Ureter (tissue), 1 donor: ENCODE measurements around the gene RAD18. TPM values are rescaled to one million over a fixed set of nuclear protein-coding genes. Genes with fewer than 3 reads are reported as not detected.

ENCODE experiments used
- DNase-seq: peaks from one replicate; pipeline ENCODE4 v3.0.0-alpha.2; 2020; ENCODE audit warnings: low spot score
- total RNA-seq: library from RNA; stranded (reverse); gene quantifications from one replicate; pipeline ENCODE4 v1.2.4, GENCODE V29; 2023
- donor health status: DM: yes; HTN: yes; CAD: no.

Gene RAD18
- total RNA-seq, 1 donor from 2014 or later = 9.4 TPM

DNA sequence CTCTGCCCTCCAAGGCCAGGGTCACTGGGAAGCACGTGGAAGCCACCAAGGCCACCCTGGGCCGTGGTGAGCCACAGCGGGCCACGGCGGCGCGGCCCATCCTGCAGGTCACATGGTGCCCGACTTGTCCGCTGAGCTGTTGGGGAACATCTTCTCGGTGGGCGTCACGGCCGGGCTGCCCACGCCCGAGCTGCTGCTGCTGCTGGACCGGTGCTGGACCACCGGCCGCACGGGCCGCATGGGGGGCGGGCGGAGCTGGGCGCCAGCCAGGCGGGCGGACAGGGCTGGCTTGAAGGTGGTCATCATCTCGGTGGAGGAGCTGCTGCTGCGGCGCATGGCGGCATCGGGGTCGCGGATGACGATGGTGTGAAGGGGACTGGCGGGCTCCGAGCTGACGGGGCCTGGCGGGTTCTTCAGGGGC lies 22.1 kb upstream of the RAD18 start:
- DNase-seq = peak; percentile 37

DNA sequence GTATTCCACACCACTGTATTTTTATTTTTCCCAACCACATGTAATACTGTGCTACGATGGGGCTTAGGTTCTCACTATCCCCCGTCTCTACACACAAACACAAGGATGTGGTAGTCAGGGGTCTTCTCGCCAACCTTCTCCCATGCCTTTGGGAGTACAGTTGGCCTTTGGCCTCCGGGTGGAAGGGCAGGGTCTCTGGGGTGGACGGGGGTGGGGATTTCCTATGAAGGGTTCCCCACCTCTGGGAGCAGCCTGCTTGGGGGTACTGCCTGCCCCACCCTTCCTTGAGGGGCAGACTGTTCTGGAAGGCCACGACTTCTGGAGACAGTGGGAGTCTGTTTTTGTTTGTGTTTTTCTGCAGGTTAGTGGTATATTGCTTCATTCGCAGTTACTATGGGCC lies 21.3 kb upstream of the RAD18 start:
- peak; percentile 33 for DNase-seq

DNA sequence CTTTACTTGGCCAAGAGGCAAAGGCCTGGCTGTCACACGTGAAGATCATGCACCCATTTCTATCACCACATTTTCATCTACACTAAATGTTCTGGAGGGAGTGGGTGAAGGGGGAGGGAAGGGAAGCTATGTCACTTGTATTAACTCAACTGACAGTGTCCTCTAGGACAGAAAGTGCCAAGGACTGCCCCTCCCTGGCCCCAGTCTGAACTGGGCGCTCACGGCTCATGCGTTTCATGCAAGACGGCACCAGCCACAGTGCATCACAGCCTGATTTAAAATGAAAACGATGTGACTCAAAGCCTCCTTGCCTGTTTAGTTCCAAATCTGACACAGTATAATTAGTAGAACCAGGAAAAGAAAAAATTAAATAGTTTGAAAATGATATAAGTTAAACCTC lies 20.8 kb upstream of the RAD18 start:
- peak; percentile 30 for DNase-seq

DNA sequence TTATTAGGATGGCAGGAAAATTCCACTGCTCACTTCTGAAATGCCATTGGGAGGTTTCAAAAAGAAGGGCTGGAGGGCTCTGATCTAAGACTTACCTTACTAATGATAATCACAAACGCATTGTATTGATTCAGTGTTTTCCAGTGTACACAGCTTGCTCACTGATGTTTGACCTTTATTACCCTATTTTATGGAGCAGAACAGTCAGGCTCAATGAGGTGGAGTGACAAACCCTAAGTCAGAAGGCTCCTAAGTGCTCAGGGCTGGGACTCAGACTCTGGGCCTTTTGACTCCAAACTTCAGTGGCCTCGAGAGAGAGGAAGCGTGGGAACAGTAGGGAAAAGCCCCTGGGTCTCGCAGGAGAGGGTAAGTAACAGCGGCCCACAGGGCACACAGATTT lies 20.3 kb upstream of the RAD18 start:
- no peak for DNase-seq

DNA sequence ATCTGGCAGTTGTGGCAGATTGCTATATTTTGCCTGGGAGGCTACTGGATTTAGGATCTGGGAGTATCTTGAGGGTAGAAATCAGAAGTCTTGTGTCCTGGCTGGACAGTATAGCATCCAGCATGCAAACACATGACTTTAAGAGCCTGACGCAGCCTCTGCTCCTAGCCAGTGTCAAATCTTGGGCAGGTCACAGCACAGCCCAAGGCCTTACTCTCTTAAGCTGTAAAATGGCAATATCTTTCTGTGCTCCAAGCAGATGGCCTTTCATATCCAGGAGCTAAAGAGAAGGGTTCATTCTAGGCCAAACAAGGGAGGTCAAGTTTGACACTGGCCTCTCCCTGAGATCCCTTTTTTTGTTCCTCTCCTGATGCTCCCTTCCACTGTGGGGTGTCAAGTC lies 19.8 kb upstream of the RAD18 start:
- peak; percentile 29 for DNase-seq

DNA sequence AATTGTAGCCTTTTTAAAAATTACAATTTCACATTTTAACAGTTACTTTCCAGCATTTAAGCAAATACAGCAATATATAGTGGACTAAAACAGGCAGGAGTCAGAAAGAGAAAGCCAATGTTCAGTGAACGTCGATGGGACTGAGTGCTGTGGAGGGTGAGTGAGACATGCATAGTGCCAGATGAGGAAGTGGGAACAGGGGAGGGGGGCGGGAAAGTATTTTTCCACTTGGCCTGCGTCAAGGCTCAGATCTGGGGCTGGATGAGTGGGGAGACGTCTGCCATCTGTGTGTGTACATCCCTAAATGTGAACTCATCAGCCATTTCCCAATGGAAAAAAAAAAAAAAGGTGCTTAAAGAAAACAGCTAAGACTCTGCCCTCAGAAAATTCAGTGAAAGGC lies 19.2 kb upstream of the RAD18 start:
- peak; percentile 34 for DNase-seq

DNA sequence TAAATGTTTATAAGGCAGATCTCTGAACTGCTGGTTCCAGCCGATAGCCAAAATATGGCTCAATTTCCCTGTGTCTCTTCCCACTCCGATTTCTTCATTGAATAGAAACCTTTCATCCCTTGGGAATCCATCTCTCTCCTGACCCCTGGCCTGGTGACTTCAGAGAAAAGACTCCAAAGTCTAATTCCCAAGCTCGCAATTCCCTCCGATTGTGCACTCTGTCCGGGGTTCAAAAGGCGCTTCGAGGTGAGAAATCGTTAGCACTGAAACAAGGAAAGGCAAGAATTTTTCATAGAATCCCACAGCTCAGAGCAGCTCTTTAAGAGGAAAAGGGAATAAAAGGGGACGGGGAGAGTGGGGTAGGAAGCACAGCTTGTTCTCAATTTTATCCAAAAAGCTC lies 18.4 kb upstream of the RAD18 start:
- DNase-seq = peak; percentile 23

DNA sequence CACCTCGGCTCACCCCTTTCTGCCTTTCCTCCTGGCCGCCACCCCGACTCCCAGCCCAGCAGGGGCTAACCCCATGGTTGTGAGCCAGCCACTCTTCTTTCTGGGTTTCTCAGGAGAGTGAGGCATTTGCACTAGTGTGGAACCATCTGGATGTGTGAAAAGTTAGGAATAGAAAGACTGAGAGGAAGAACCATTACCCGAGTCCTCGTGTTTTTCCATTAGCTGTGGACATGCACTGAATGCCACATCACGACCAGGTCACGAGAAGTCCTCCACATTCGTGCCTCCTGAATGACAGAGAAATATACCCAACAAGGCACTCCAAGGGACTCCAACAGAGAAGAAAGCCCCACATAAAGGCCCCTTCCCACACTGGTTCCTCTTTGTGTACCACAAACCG lies 18.0 kb upstream of the RAD18 start:
- DNase-seq = no peak

DNA sequence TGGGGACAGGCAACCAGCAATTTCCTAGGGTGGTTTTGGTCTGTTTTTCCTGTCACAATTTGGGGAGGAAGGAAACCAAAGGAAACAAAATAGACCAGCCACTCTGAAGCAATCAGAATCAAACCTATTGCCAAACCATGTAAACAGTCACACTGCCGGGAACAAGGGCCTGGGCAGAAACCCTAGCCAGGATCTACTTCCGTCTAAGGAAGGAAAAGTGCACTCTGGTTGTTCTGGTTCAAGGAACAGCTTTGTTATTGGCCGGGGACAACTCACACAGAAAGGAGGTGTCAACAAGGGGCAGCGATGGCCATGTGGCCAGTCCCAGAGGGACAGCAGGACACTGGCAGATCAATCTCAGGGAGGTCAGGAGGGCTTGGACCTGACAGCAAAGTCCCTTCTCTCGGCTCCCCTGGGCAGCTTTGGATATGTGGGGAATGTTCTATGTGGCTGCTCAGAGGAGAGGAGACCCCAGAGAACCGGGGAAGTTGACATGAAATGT lies 17.5 kb upstream of the RAD18 start:
- DNase-seq = peak; percentile 35

DNA sequence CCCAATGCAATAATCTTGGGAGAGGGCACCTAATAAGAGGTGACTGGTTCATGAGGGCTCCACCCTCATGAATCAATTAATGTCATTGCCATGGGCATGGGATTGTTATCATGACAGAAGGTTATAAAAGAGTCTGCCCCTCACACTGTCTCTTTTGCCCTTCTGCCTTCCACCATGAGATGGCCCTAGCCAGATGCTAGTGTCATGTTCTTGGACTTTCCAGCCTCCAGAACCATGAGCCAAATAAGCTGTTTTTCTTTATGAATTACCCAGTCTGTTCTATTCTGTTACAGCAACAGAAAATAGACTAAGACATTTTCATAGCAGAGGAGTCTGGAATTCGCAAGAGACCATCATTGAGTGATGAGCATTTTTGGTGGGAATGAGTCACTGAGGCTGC lies 16.0 kb upstream of the RAD18 start:
- no peak for DNase-seq

DNA sequence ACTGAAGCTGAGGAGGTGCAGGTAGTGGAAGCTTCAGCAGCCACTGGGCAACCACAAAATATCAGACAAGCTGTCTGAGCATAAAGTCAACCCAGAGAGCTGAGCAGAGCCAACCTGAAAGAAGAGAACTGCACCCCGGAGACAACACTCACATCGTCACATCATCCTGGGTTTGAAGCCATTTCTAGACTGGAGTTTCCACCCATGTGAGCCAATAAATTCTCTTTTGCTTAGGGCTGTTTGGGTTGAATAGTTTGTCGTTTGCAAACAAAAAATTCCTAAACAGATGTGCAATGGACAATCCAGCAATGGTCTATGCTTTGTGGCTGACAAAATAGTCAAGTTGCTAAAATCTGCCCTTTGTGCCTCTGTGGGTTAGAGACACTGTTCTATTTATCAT lies 15.3 kb upstream of the RAD18 start:
- no peak for DNase-seq

DNA sequence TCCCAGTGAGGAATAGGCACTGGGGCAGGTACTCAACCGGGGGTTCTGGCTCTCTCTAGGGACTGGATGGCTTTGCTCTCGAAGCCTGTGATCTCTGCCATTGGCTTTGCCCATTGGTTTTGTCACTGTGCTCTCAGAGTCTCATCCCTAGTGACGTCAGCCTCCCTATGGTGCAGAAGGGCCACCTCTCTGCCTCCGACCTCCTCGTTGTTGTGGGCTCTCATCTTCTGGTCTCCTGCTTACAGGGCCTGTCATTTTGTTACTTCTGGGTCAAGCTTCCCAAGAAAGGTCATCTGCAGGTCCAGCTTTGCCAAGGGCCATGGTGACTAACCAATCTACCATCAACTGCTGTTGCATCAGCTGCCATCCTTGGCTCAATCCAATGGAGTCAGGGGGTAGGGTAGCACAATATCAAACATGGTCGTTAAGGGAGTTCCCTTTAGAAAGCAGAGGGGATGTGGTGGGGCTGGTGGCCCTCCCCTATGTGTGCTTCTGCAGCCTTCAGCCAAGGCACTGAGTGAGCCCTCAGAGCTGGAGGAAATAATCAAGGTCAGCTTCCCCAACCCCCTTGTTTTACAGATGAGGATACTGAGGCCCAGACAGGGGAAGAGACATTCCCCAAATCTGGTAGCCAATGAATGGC lies 13.4 kb upstream of the RAD18 start:
- no peak for DNase-seq

DNA sequence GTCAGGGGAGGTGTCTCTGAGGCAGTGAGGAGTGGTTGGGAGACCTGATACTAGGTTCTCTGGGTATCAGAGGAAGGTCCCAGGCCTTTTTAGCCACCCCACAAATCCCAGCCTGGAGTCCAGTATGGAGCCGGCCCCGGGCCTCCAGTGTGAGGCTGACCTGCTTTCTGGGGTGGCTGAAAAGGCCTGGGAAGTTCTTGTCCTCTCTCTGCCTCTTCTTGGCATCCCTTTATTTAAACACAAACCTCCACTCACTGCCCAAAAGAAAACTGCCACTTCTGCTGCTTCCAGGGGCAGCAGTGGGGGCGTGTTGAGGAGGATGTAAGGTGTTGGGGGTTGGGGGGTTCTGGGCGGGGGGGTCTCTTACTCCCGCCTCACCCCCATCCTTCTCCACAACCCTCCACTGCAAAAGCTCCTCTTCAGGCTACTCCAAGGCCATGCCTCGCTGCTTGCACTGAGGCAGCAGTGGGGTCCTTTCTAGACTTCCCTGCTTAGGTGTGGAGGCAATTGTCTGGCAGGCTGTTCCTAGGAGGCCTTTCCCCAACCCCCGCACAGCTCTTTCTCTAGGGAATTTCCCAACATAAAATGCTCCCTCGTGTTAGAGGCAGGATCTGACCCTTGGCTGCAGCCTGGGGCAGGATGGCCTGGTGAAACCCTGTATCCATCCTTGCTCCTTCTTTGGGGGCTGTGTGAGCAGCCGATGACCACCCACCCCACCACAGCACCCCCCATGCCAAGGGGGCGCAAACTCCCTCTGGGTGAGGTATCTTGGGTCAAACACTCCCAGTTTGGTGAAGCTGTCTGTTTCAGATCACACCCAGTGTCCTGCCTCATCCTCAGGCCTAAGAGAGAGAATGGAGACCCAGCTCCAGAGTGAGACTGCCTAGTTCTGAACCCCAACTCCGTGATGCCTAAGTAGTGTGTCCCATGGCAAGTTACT lies 12.1 kb upstream of the RAD18 start:
- no peak for DNase-seq

DNA sequence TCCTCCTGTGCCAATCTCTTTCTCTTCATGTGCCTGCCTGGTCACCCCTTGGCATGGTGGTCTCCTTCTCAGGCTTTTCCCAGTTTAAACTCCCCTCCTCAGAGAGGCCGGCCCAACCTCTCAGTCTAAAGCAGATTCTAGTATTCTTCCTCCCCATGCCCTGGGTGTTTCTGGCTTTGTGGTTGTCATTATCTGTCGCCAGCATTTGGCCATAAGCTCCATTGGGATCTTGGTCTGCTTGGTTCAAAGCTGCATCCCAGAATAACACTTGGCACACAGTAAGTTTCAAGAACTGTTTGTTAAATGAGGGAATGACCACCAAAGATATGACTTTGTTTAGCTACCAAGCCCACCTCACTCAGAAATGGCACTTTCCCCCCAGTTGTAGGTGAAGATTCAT lies 11.2 kb upstream of the RAD18 start:
- DNase-seq = no peak

DNA sequence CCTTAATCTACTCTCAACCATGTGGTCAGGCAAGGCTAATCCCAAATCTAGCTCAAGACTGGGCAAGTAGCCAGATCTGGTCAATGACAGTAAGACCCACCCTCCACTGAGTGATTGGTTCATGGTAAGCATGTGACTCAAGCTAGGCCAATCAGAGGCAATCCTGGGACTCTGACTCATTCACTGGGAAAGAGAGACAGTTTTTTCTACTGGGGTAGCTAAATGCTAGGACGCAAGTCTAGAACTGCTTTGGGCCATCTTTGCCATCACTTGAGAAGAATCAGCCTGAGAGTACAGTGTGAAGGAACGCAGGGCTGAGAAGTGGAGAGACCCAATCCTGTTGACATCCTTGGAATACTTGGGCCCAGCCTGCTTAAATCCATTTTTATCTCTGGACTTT lies 9.4 kb upstream of the RAD18 start:
- no peak for DNase-seq

DNA sequence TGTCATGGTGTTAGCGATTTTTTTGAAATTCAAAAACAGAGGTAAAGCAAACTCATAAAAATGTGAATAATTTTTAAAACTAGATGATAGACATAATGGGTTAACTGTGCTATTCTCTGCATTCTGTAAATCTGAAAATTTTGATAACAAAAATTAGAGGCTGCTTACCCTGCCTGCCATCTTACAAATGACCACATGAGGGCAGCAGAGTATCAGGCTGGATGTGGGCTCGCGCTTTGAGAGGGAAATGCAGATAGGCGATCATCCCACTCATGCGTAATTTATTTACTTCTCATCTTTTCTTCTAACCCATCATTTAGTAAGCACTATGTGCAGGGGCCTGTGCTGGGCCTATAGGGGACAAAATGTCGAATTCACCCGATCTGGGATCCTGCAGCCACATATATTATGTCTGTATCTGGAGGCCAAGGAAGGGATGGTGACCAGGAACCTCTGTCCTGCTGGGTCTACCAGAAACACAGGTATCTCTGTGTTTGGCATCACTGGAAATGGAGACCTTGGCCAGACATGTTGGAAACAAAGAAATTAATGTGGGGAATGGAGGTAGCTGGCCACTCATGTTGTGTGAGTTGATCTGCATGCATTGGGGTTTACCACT lies 7.8 kb upstream of the RAD18 start:
- peak; percentile 72 for DNase-seq

DNA sequence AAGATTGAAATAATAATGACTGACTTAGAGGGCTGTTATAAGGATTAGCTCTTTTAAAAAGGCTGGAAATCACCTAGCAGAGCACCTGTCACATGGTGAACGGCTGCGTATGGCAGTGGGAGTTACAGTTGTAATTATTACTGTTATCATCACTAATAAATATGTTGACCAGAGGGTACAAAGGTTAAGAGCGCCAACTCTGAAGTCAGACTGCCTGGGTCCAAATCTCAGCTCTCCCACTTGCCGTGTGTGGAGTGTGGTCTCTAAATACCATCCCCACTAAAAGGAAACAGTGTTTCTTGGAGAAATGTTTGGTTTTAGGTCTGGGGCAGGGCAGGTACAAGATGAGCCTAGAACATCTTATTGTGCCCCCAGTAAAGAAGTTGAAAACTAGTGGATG lies 6.0 kb upstream of the RAD18 start:
- no peak for DNase-seq

DNA sequence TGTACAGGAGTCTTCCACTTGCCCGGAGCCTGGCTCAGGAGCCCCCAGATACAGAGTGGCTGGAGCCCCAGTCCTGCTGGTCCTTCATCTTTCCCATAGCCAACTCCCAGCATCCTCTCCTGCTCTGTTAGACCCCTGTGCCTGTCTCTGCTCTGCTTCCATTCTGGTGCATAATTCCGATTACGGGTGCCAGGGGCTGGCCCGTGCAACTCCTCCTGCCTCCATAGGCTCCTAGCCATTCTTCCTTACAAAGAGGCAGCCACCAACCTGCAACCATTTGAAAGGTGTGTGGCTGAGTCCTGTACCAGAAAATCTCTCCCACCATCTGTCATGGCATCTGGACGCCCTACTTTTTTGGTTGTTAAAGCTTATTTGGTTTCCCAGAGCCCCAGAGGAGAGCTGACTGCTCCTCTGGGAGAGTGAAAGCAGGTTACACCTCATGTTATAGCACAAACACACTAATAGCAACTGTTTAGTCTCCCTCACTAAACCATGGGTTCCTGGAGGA lies 5.2 kb upstream of the RAD18 start:
- DNase-seq = no peak

DNA sequence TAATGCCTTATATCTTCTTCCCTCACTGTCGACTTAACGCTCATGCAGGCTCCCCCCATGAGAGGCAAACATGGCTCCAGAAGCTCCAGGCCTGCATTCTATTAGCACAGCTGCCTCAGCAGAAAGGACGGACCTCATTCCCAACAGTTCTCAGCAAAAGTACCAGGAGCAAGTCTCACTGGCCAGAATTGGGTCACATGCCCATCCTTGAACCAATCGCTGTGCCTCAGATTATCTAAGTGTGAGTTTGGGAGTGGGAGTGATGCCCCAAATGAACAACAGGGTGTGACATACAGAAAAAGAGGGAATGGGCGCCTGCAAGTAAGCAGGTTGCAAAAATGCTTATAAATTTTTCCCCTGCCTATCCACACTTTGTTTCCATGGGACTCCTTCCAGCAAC lies 4.3 kb upstream of the RAD18 start:
- DNase-seq = no peak

DNA sequence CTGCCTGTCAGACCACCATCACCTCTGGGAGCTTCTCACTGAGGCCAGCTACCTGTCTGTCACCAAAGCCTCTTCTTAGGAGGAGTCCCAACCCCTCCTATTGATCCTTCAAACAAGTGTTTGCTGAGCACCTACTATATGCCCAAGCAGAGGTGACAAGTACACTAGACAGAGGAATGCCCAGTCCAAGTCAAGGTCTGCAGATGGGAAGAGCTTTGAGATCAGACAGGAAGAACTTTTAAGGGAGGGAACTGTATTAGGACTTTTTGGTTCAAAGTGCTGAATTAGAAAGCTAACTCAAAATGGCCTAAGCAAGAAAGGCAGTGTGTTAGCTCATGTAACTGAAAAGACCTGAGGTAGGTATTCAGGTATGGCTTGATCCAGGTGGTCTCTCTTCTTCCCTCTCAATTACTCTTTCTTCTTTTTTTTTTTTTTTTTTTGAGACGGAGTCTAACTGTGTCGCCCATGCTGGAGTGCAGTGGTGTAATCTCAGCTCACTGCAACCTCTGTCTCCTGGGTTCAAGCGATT lies 3.6 kb upstream of the RAD18 start:
- DNase-seq = no peak

DNA sequence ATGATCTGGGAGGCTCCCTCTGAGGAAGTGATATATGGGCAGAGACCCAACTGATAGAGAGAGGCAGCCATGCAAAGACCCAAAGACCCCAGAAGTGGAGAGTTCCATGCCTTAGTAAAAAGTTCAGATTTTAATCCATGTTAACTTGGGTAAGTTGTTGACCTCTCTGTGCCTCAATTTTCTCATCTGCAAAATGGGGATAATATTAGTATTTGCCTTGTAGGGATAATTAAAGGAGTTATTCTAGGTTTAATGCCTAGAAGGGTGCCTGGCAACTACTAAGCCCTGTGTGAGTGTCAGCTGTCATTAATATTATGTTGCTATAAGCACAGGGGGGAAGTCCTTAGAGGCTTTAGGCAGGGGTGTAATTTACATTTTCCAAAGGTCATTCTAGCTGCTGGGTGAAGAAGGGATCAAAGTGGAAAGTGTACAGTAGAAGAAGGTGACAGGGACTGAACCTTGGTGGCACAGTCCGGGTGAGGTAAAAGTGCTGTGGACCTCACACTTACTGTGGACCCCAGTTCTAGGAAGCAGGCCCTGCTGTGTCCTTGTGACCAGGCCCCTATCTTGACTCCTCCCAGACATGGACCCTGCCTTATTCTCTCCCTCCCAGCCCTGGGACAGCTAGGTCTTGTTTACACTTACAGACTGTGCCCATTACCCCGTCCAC lies 3.0 kb upstream of the RAD18 start:
- no peak for DNase-seq
